Measurements from ENCODE around the gene MARCHF11.

MARCHF11 gene

GRCh38 chr5:16050414-16050813 lies 129.2 kb downstream of the MARCHF11 start:
- no peak for DNase-seq

GRCh38 chr5:16049761-16050160 lies 129.8 kb downstream of the MARCHF11 start:
- no peak for DNase-seq

GRCh38 chr5:16048132-16048531 lies 131.5 kb downstream of the MARCHF11 start:
- DNase-seq: no peak

GRCh38 chr5:16043349-16043965 lies 136.1 kb downstream of the MARCHF11 start:
- no peak for DNase-seq

- no peak for DNase-seq
Measured at GRCh38 chr5:16037121-16037845, 142.3 kb downstream of the MARCHF11 start.

- DNase-seq: no peak
Measured at GRCh38 chr5:16034319-16035001, 145.1 kb downstream of the MARCHF11 start.

GRCh38 chr5:16033187-16033925 lies 146.2 kb downstream of the MARCHF11 start:
- no peak for DNase-seq

GRCh38 chr5:16028708-16029107 lies 150.9 kb downstream of the MARCHF11 start:
- DNase-seq: no peak

- DNase-seq: no peak
Measured at GRCh38 chr5:16025681-16026080, 153.9 kb downstream of the MARCHF11 start.

- no peak for DNase-seq
Measured at GRCh38 chr5:16018970-16019369, 160.6 kb downstream of the MARCHF11 start.

GRCh38 chr5:16017720-16018119 lies 161.9 kb downstream of the MARCHF11 start:
- DNase-seq: no peak

All from right kidney (tissue), 1 donor.